ENCODE data around the gene PLXNA2.

The PLXNA2 gene

GRCh38 chr1:208085655-208086515 is 158.3 kb downstream of the PLXNA2 start:
- DNase-seq, result no peak

GRCh38 chr1:208084764-208085163 is 159.4 kb downstream of the PLXNA2 start:
- no peak for DNase-seq

- no peak for DNase-seq
Measured at GRCh38 chr1:208084220-208084619, 160.0 kb downstream of the PLXNA2 start.

- no peak for DNase-seq
Measured at GRCh38 chr1:208083715-208084085, 160.5 kb downstream of the PLXNA2 start.

GRCh38 chr1:208083016-208083714 is 161.0 kb downstream of the PLXNA2 start:
- DNase-seq, result no peak

GRCh38 chr1:208081972-208082371 is 162.2 kb downstream of the PLXNA2 start:
- no peak for DNase-seq

- DNase-seq, result no peak
Measured at GRCh38 chr1:208080396-208081286, 163.5 kb downstream of the PLXNA2 start.

- DNase-seq, result no peak
Measured at GRCh38 chr1:208079161-208079560, 165.0 kb downstream of the PLXNA2 start.

- no peak for DNase-seq
Measured at GRCh38 chr1:208078752-208079151, 165.4 kb downstream of the PLXNA2 start.

GRCh38 chr1:208077232-208078075 is 166.7 kb downstream of the PLXNA2 start:
- no peak for DNase-seq

GRCh38 chr1:208074353-208074752 is 169.8 kb downstream of the PLXNA2 start:
- DNase-seq, result no peak

GRCh38 chr1:208071435-208072031 is 172.7 kb downstream of the PLXNA2 start:
- DNase-seq, result no peak

- no peak for DNase-seq
Measured at GRCh38 chr1:208069908-208070307, 174.3 kb downstream of the PLXNA2 start.

GRCh38 chr1:208069317-208069716 is 174.9 kb downstream of the PLXNA2 start:
- no peak for DNase-seq

GRCh38 chr1:208068908-208069307 is 175.3 kb downstream of the PLXNA2 start:
- no peak for DNase-seq

- DNase-seq, result no peak
Measured at GRCh38 chr1:208068407-208068806, 175.8 kb downstream of the PLXNA2 start.

- DNase-seq, result no peak
Measured at GRCh38 chr1:208066583-208066982, 177.6 kb downstream of the PLXNA2 start.

- DNase-seq, result no peak
Measured at GRCh38 chr1:208065862-208066261, 178.3 kb downstream of the PLXNA2 start.

- DNase-seq, result no peak
Measured at GRCh38 chr1:208061632-208062031, 182.6 kb downstream of the PLXNA2 start.

GRCh38 chr1:208061118-208061517 is 183.1 kb downstream of the PLXNA2 start:
- DNase-seq, result no peak

- no peak for DNase-seq
Measured at GRCh38 chr1:208060215-208060869, 183.8 kb downstream of the PLXNA2 start.
